Smooth muscle cell (in vitro differentiated cells): ENCODE measurements around the gene PLXDC1. TPM values are rescaled to one million over a fixed set of nuclear protein-coding genes. Genes with fewer than 3 reads are reported as not detected.

Source experiments
- DNase-seq: peaks from one replicate; lab custom pipeline; 2025; ENCODE audit not compliant: unreplicated experiment; lab: John Stamatoyannopoulos, UW
- H2AFZ ChIP-seq: fragments of 200-600 bp; sonication (generic); 2 replicates; pipeline ENCODE4 v1.6.0; 2016; ENCODE audit warnings: antibody characterized with exemption, low read depth, mild to moderate bottlenecking
- H3F3A ChIP-seq: fragments of 200-600 bp; sonication (generic); 2 replicates; pipeline ENCODE4 v1.6.0; 2017; ENCODE audit warnings: antibody characterized with exemption, low read depth
- H3K27ac ChIP-seq: fragments of 200-600 bp; sonication (generic); 2 replicates; pipeline ENCODE4 v1.5.1; 2016; ENCODE audit warnings: low read depth, mild to moderate bottlenecking
- H3K27me3 ChIP-seq: fragments of 200-600 bp; sonication (generic); 2 replicates; pipeline ENCODE4 v1.6.1; 2016; ENCODE audit warnings: low read depth, mild to moderate bottlenecking
- H3K36me3 ChIP-seq: fragments of 200-600 bp; sonication (generic); 2 replicates; pipeline ENCODE4 v1.5.1; 2016; ENCODE audit warnings: low read depth
- H3K4me1 ChIP-seq: fragments of 200-600 bp; sonication (generic); 2 replicates; pipeline ENCODE4 v1.5.1; 2016; ENCODE audit warnings: low read depth
- H3K4me2 ChIP-seq: fragments of 200-600 bp; sonication (generic); 2 replicates; pipeline ENCODE4 v1.6.0; 2016; ENCODE audit warnings: mild to moderate bottlenecking
- H3K4me3 ChIP-seq: fragments of 200-600 bp; sonication (generic); 2 replicates; pipeline ENCODE4 v1.5.1; 2016; ENCODE audit warnings: mild to moderate bottlenecking
- H3K79me2 ChIP-seq: fragments of 200-600 bp; sonication (generic); 2 replicates; pipeline ENCODE4 v1.6.0; 2016; ENCODE audit warnings: low read depth, mild to moderate bottlenecking
- H3K9ac ChIP-seq: fragments of 200-600 bp; sonication (generic); 2 replicates; pipeline ENCODE4 v1.6.0; 2016; ENCODE audit warnings: low read depth
- H3K9me3 ChIP-seq: fragments of 200-600 bp; sonication (generic); replicated peaks from 2 replicates; pipeline ENCODE4 v1.5.1; 2016; ENCODE audit warnings: low read depth
- H4K20me1 ChIP-seq: fragments of 200-600 bp; sonication (generic); 2 replicates; pipeline ENCODE4 v1.6.0; 2016; ENCODE audit warnings: low read depth
- WGBS: methylation state at CpG from one replicate; pipeline ENCODE4 v1.1.7; 2016; ENCODE audit warnings: low lambda C conversion rate; 5-methylcytosine and 5-hydroxymethylcytosine counted together
- polyA plus RNA-seq: library from polyadenylated mRNA; unstranded; fragments of >200 nt; fragmentation: Nextera tagmentation; extraction: Ambion mirVana; gene quantifications from 2 replicates; pipeline ENCODE4 v1.2.1, GENCODE V29; 2016
- total RNA-seq: library from RNA; depleted of rRNA; stranded (reverse); fragments of >200 nt; gene quantifications from 2 replicates; pipeline ENCODE4 v1.2.3, GENCODE V29; 2014
- TF ChIP-seq, protein P1 (sequence below): fragments of 200-600 bp; sonication (generic); IDR thresholded peaks from 2 replicates; pipeline ENCODE4 v1.5.1; 2017; ENCODE audit warnings: borderline replicate concordance, mild to moderate bottlenecking, antibody characterized with exemption; ENCODE audit not compliant: insufficient read depth, poor library complexity, severe bottlenecking

The PLXDC1 gene
- total and polyA plus RNA-seq, 2 experiments from 2014 or later = 17.4 to 18.5 TPM

DNA sequence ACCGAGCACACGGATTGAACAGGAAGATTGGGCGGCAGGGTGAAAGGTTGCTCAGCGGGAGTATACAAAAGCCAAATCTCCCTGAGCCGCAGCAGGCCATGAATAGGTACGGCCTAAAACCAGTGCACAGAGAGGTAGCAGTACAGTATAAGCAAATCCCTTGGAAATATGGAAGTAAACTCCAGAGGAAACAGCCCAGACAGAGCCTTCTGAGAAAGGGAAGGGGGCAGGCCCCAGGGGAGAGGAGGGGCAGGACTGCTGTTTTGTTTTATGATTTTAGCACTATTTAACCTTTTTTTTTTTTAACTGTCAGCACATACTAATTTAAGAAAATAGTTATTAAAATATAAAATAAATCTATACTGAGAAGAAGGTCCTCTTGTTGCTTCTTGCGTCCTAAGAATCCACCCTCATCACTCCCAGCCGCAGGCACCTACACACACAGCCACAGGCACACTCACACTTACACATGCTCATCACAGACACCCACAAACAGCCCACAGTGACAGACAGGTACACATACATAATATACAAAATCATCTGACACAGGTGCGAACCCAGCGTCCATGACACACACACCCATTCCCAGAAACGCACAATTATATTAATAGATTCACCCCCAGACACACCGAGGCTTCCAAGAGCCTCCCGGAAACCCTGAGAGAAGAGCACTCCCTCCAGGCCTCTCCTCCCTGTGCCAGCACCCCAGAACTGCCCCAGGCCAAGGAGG is 12.8 kb downstream of the PLXDC1 start:
- Histone ChIP-seq H2AFZ (no peak overlapping the region), H4K20me1 (no peaks in the 10 kb centered on the region), H3K9me3 (no peaks in the 10 kb centered on the region), H3K4me1 (peaks cover 4% of the 10 kb centered on the region), H3K79me2 (no peaks in the 10 kb centered on the region), H3F3A (peaks cover 4% of the 10 kb centered on the region), H3K4me2 (peak overlapping the region; percentile 75), H3K4me3 (no peak overlapping the region), H3K36me3 (no peaks in the 10 kb centered on the region), H3K27me3 (no peaks in the 10 kb centered on the region), H3K9ac (peak overlapping the region; percentile 29), H3K27ac (peak overlapping the region; percentile 85)
- 72% methylated on average over 13 of the region's 13 CpGs for WGBS
- no peak for DNase-seq
- TF ChIP-seq, protein P1, sequence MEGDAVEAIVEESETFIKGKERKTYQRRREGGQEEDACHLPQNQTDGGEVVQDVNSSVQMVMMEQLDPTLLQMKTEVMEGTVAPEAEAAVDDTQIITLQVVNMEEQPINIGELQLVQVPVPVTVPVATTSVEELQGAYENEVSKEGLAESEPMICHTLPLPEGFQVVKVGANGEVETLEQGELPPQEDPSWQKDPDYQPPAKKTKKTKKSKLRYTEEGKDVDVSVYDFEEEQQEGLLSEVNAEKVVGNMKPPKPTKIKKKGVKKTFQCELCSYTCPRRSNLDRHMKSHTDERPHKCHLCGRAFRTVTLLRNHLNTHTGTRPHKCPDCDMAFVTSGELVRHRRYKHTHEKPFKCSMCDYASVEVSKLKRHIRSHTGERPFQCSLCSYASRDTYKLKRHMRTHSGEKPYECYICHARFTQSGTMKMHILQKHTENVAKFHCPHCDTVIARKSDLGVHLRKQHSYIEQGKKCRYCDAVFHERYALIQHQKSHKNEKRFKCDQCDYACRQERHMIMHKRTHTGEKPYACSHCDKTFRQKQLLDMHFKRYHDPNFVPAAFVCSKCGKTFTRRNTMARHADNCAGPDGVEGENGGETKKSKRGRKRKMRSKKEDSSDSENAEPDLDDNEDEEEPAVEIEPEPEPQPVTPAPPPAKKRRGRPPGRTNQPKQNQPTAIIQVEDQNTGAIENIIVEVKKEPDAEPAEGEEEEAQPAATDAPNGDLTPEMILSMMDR = no peak

DNA sequence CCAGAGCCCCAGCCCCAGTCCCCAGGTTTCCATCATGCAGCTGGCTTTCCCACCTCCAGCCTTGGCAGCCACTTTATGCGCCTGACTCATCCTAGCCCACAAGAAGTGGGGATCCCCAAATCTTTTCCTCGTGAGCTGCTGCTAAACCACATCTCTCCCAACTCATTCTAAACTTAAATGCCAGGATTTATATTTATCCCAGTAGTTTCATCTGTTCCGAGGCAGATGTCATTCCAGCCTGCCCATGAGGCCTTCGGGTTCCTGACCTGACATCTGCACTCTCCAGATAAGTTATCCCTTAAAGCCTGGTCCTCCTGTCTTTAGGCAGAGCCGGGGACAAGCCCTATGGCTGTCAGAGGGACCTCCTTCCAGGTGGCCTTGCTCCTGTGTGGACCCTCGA is 16.6 kb downstream of the PLXDC1 start:
- no peak for DNase-seq
- peak overlapping the region; percentile 9 for H3K4me2 ChIP-seq
- WGBS = 45% methylated on average over 6 of the region's 6 CpGs
- H2AFZ ChIP-seq = no peak overlapping the region
- H4K20me1 ChIP-seq = no peaks in the 10 kb centered on the region
- peaks cover 4% of the 10 kb centered on the region for H3F3A ChIP-seq
- H3K4me3 ChIP-seq = no peak overlapping the region
- no peaks in the 10 kb centered on the region for H3K36me3 ChIP-seq
- no peaks in the 10 kb centered on the region for H3K9me3 ChIP-seq
- H3K27ac ChIP-seq = peak overlapping the region; percentile 69
- no peaks in the 10 kb centered on the region for H3K27me3 ChIP-seq
- no peaks in the 10 kb centered on the region for H3K79me2 ChIP-seq
- no peak overlapping the region for H3K9ac ChIP-seq
- peaks cover 4% of the 10 kb centered on the region for H3K4me1 ChIP-seq
- TF ChIP-seq, protein P1 = no peak

DNA sequence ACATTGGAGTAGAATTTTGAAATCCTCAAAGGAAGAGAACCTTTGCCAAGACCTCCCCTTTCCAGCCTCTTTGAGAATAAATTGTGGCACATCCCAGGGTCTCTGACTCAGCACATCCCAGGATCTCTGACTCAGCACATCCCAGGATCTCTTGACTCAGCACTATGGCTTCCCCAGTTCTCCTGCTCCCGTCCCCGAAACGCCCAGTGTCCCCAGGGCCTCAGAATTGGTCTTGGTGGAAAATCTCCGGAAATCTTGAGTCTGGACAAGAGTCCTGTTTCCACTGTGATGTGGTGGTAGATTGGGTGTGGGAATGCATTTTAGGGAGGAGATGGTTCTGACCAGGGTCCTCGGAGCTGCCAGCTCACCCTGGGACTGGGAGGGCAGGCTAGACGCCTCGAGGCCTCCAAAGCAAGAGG is 19.2 kb downstream of the PLXDC1 start:
- Histone ChIP-seq H3K27me3 (no peaks in the 10 kb centered on the region), H3K4me1 (no peaks in the 10 kb centered on the region), H4K20me1 (no peaks in the 10 kb centered on the region), H3K79me2 (no peaks in the 10 kb centered on the region), H2AFZ (no peak overlapping the region), H3K9me3 (no peaks in the 10 kb centered on the region), H3F3A (no peaks in the 10 kb centered on the region), H3K4me3 (no peak overlapping the region), H3K36me3 (no peaks in the 10 kb centered on the region), H3K27ac (peak overlapping the region; percentile 62), H3K4me2 (no peak overlapping the region), H3K9ac (no peak overlapping the region)
- DNase-seq = no peak
- 52% methylated on average over 7 of the region's 7 CpGs for WGBS
- TF ChIP-seq, protein P1 = no peak

DNA sequence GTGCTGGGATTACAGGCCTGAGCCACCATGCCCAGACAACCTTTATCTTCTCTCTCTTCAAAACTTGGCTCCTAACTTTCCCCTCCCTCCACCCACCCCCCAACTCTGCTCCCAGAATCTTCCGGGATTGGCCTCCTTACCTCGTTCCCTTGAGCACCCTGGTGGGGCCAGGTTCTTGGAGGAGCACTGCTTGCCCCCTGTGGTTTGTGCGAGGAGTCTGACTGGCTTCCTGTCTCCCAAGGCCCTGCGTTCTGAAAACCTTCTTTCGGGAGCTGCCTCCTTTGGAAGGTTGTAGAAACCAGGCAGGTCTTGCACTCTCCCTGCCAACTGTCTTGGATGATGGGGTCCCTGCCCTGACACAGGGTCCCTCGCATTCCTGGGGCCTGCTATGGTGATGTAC is 19.8 kb downstream of the PLXDC1 start:
- no peaks in the 10 kb centered on the region for H3K36me3 ChIP-seq
- no peak overlapping the region for H3K9ac ChIP-seq
- no peak overlapping the region for H2AFZ ChIP-seq
- WGBS = 83% methylated on average over 6 of the region's 6 CpGs
- TF ChIP-seq, protein P1 = no peak
- no peaks in the 10 kb centered on the region for H3K79me2 ChIP-seq
- no peaks in the 10 kb centered on the region for H3K9me3 ChIP-seq
- no peak overlapping the region for H3K4me3 ChIP-seq
- no peaks in the 10 kb centered on the region for H3F3A ChIP-seq
- H4K20me1 ChIP-seq = no peaks in the 10 kb centered on the region
- no peaks in the 10 kb centered on the region for H3K27me3 ChIP-seq
- no peaks in the 10 kb centered on the region for H3K4me1 ChIP-seq
- peak overlapping the region; percentile 62 for H3K27ac ChIP-seq
- no peak overlapping the region for H3K4me2 ChIP-seq
- DNase-seq = no peak
